GM12874 (cell line): Measurements from ENCODE around the gene PABPN1.

Source experiments
- TF ChIP-seq, protein P1 (sequence below): IDR thresholded peaks from 2 replicates; pipeline ENCODE4 v1.5.1; 2011; ENCODE audit warnings: low read depth, mild to moderate bottlenecking, control low read depth, low read length, moderate library complexity; ENCODE audit not compliant: insufficient read depth

Gene PABPN1

DNA sequence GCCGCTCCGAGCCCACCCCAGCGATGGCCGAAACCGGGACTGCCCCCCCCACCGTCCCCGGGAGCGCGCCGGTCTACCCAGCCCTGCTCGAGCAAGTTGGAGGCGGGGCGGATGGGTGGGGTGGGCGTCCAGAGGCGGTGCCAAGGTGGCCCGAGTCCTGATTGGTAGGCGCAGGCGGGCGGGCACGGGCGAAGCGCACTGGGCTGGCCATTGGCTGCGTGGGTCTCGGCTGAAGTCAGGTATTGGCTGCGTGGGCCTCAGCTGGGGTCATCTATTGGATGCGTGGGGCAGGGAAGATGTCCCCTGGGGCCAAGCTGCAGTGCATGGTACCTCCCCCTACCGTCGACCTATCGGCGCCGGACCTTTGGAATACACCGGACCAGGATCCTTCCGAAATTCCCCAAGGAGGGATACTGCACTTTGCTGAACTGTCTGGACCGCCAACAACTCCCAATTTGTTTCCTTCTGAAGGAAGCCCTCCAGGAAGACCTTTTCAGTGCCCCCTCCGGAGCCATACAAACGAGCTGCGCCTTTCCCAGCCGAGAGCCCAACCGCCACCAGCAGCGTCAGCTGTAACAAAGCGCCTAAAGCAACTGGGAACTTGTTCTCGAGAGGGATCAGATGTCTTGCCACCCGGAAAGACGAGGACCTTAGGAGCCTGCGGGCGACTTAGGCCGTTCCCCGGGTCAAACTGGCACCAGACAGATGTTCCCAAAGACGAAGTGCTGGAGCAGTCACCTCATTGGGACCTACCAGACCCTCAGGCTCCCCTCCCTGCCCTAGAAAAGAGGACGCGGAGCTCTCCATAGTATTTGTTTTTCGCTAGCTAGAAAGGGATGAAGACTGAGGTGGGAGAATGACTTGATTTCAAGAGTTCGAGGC, 35.0 kb upstream of the PABPN1 start, which contains the start of gene HOMEZ:
TSS of gene HOMEZ (minus strand) at position 113 of the 882 bp plus-strand sequence. CDS start 180 bp downstream, outside the sequence.
- TF ChIP-seq, protein P1, sequence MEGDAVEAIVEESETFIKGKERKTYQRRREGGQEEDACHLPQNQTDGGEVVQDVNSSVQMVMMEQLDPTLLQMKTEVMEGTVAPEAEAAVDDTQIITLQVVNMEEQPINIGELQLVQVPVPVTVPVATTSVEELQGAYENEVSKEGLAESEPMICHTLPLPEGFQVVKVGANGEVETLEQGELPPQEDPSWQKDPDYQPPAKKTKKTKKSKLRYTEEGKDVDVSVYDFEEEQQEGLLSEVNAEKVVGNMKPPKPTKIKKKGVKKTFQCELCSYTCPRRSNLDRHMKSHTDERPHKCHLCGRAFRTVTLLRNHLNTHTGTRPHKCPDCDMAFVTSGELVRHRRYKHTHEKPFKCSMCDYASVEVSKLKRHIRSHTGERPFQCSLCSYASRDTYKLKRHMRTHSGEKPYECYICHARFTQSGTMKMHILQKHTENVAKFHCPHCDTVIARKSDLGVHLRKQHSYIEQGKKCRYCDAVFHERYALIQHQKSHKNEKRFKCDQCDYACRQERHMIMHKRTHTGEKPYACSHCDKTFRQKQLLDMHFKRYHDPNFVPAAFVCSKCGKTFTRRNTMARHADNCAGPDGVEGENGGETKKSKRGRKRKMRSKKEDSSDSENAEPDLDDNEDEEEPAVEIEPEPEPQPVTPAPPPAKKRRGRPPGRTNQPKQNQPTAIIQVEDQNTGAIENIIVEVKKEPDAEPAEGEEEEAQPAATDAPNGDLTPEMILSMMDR = no peak

DNA sequence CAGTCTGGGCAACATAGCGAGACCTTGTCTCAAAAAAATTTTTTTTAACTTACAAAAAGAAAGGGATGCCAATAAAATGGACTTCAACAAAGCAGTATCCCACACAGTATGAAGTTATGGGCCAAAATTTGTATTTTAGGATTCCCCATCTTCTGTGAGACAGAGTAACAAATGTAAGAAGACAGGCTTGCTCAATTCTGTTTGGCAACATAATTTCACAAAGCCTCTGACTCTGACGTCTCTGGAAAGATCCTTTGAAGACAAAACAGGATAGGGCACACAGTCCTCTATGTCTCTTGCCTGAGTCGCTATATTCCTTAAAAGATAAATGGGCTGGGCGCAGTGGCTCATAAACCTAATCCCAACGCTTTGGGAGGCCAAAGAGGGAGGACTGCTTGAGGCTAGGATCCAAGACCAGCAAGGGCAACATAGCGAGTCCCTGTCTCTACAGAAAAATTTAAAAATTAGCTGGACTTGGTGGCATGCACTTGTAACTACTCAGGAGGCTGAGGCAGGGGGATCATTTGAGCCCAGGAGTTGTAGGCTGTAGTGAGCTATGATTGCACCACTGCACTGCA, 34.3 kb upstream of the PABPN1 start:
- TF ChIP-seq, protein P1 = no peak

DNA sequence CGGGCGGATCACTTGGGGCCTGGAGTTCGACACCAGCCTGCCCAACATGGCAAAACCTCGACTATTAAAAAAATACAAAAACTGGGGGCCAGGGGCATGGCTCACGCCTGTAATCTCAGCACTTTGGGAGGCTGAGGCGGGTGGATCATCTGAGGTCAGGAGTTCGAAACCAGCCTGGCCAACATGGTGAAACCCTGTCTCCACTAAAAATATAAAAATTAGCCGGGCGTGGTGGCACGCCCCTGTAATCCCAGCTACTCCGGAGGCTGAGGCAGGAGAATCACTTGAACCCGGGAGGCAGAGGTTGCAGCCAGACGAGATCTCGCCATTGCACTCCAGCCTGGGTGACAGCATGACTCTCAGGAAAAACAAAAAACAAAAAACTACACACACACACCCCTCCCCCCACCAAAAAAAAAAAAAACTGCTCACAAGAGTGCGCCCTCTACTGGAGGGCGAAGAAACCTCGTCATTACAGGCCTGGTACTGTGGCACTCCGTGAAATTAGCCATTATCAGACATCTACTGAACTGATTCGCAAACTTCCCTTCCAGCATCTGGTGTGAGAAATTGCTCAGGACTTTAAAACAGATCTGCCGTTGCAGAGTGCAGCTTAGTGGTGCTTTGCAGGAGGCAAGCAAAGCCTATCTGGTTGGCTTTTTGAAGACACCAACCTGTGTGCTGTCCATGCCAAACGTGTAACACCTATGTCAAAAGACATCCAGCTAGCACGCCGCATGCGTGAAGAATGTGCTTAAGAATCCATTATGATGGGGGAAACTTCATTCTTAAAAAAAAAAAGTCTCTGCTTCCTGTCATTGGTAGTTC, 26.3 kb upstream of the PABPN1 start:
- TF ChIP-seq, protein P1 = peak; percentile 85

DNA sequence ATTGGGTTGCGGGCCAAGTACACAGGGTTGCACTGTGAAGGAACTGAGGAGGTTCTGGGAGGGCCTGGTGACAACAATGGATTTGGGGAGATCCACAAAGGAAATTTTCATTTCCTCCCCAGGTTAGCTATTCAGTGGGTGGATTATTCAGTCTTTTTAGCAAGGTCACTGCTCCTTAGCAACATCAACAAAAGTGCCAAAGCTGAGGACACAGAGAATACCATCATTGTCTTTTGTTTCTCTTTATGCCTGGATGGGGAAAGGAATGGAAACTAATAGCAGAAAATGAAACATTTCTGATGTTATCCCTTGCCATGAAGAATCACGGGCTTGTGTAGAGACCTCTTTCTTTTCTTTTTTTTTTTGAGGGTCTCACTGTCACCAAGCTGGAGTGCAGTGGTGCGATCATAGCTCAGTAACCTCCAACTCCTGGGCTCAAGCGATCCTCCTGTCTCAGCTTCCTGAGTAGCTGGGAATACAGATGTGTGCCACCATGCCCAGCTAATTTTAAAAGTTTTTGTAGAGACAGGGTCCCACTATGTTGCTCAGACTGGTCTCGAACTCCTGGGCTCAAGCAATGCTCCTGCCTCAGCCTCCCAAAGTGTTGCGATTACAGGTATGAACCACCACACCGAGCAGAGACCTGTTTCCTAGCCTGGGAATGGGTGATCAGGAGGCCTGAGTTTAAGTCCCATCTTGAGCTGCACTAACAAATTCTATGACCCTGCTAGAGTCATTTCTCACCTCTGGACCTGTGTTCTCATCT, 25.1 kb upstream of the PABPN1 start:
- TF ChIP-seq, protein P1 = no peak

DNA sequence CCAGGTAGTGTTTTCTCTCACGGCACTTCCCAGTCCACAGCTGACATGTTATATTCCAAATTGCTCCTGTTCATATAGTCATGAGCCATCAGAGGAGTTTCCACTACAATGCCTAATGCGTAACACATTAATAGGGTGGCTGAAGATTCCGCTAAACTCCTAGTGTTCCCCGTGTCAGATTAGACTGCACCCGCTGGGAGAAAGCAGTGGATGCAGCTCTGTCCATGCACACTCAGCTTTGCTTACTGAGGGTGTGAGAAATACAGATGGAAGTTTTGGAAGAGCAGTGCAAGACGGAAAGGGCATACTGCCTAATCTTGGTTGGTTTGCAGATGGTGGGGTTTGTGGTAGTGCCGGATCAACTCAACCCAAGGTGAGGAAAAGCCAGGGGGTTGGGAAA, 24.2 kb upstream of the PABPN1 start:
- TF ChIP-seq, protein P1 = no peak

DNA sequence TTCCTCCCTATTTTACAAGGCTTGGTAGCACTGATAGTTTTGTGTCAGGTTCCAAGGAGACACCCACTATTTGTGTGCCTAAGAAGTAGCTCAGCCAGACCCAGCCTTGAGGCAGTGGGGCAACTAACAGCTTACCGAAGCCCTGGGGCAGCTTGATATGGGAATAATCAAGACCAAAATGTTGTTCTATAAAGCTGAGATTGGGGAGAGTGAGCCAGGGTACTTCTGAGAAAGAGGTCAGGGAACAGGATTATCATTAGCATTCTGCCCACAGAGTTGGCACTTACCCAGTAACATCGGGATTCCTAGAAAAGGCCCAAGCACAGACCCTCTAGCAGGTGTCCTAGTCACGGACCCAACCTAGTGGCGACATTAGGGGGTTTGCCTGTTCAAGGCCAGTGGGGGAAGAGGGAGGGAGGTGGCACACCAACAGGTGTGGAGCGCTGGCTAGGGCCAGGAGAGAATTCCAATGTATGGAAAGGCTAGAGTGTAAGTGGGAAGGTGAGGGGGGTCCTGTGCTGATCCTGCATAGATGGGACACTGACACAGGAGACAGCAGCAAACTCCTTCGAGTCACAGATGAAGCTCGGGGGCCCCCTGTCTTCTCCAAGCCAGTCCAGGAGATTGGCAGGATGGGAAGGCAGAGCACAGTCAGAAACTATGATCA, 23.5 kb upstream of the PABPN1 start:
- TF ChIP-seq, protein P1 = no peak
